IPS-15b (cell line): ENCODE results near the gene RPP40.
"Not testable (repeated sequence)": the region's sequence is repeated elsewhere in the genome, so short reads cannot be mapped to it uniquely, and the experiment has no call there.

Source experiments
- H3K27me3 ChIP-seq: one replicate; pipeline ENCODE4 v1.6.1; 2013; ENCODE audit warnings: low read length; ENCODE audit not compliant: control insufficient read depth, insufficient read depth
- H3K36me3 ChIP-seq: one replicate; pipeline ENCODE4 v1.6.1; 2013; ENCODE audit warnings: low read length; ENCODE audit not compliant: control insufficient read depth, insufficient read depth
- H3K4me1 ChIP-seq: one replicate; pipeline ENCODE4 v1.6.1; 2013; ENCODE audit warnings: mild to moderate bottlenecking, low read length; ENCODE audit not compliant: control insufficient read depth, insufficient read depth
- H3K4me3 ChIP-seq: one replicate; pipeline ENCODE4 v1.5.1; 2013; ENCODE audit warnings: low read depth, low read length
- H3K9ac ChIP-seq: one replicate; pipeline ENCODE4 v1.6.1; 2013; ENCODE audit warnings: low read depth, mild to moderate bottlenecking, low read length
- H3K9me3 ChIP-seq: one replicate; pipeline ENCODE4 v1.6.1; 2013; ENCODE audit warnings: mild to moderate bottlenecking, low read length; ENCODE audit not compliant: control insufficient read depth, insufficient read depth

Gene RPP40

GRCh38 chr6:5012519-5012918, 8.7 kb upstream of the RPP40 start:
- H3K4me3 ChIP-seq, result no peak overlapping the region
- no peaks in the 10 kb centered on the region for H3K27me3 ChIP-seq
- no peaks in the 10 kb centered on the region for H3K9me3 ChIP-seq
- no peaks in the 10 kb centered on the region for H3K36me3 ChIP-seq
- H3K4me1 ChIP-seq, result no peaks in the 10 kb centered on the region
- H3K9ac ChIP-seq, result no peak overlapping the region

GRCh38 chr6:5011346-5011745, 7.5 kb upstream of the RPP40 start:
- no peaks in the 10 kb centered on the region for H3K36me3 ChIP-seq
- no peaks in the 10 kb centered on the region for H3K4me1 ChIP-seq
- no peak overlapping the region for H3K4me3 ChIP-seq
- H3K27me3 ChIP-seq, result no peaks in the 10 kb centered on the region
- no peak overlapping the region for H3K9ac ChIP-seq
- H3K9me3 ChIP-seq, result no peaks in the 10 kb centered on the region

- no peaks in the 10 kb centered on the region for H3K9me3 ChIP-seq
- no peaks in the 10 kb centered on the region for H3K4me1 ChIP-seq
- no peaks in the 10 kb centered on the region for H3K36me3 ChIP-seq
- H3K27me3 ChIP-seq, result no peaks in the 10 kb centered on the region
- no peak overlapping the region for H3K9ac ChIP-seq
- no peak overlapping the region for H3K4me3 ChIP-seq
Measured at GRCh38 chr6:5007531-5007930, 3.7 kb upstream of the RPP40 start.

GRCh38 chr6:5006222-5006621, 2.4 kb upstream of the RPP40 start:
- Histone ChIP-seq H3K9me3 (no peaks in the 10 kb centered on the region), H3K27me3 (no peaks in the 10 kb centered on the region)

GRCh38 chr6:5005038-5005433, 1.2 kb upstream of the RPP40 start:
- H3K36me3 ChIP-seq, H3K27me3 ChIP-seq, H3K4me1 ChIP-seq, H3K9ac ChIP-seq, H3K4me3 ChIP-seq, H3K9me3 ChIP-seq: not testable (repeated sequence)

More at GRCh38 chr6:5006222-5006621, 2.4 kb upstream of the RPP40 start:
- Histone ChIP-seq H3K9ac (no peak overlapping the region), H3K36me3 (no peaks in the 10 kb centered on the region), H3K4me3 (no peak overlapping the region), H3K4me1 (no peaks in the 10 kb centered on the region)

GRCh38 chr6:5004373-5005037, 668 bp upstream of the RPP40 start:
- no peaks in the 10 kb centered on the region for H3K9me3 ChIP-seq
- H3K9ac ChIP-seq, result peak overlapping the region; percentile 79
- no peaks in the 10 kb centered on the region for H3K4me1 ChIP-seq
- no peaks in the 10 kb centered on the region for H3K27me3 ChIP-seq
- no peaks in the 10 kb centered on the region for H3K36me3 ChIP-seq
- peak overlapping the region; percentile 69 for H3K4me3 ChIP-seq

GRCh38 chr6:4999586-4999985, 4.3 kb downstream of the RPP40 start:
- Histone ChIP-seq H3K4me3 (no peak overlapping the region), H3K4me1 (no peaks in the 10 kb centered on the region), H3K9ac (no peak overlapping the region), H3K9me3 (no peaks in the 10 kb centered on the region), H3K27me3 (no peaks in the 10 kb centered on the region), H3K36me3 (no peaks in the 10 kb centered on the region)

- Histone ChIP-seq H3K4me3 (no peak overlapping the region), H3K9ac (no peak overlapping the region), H3K4me1 (no peaks in the 10 kb centered on the region), H3K27me3 (no peaks in the 10 kb centered on the region), H3K9me3 (no peaks in the 10 kb centered on the region), H3K36me3 (no peaks in the 10 kb centered on the region)
Measured at GRCh38 chr6:4997862-4998261, 6.0 kb downstream of the RPP40 start.

- Histone ChIP-seq H3K9ac (no peak overlapping the region), H3K4me1 (no peaks in the 10 kb centered on the region), H3K36me3 (no peaks in the 10 kb centered on the region), H3K9me3 (no peaks in the 10 kb centered on the region), H3K27me3 (no peaks in the 10 kb centered on the region), H3K4me3 (no peak overlapping the region)
Measured at GRCh38 chr6:4994741-4995140, 9.1 kb downstream of the RPP40 start.

GRCh38 chr6:4987432-4987831, 16.4 kb downstream of the RPP40 start:
- Histone ChIP-seq H3K27me3 (no peaks in the 10 kb centered on the region), H3K36me3 (no peaks in the 10 kb centered on the region), H3K9ac (no peak overlapping the region), H3K4me1 (no peaks in the 10 kb centered on the region), H3K9me3 (no peaks in the 10 kb centered on the region), H3K4me3 (no peak overlapping the region)

- H3K27me3 ChIP-seq, result no peaks in the 10 kb centered on the region
- H3K9me3 ChIP-seq, result no peaks in the 10 kb centered on the region
- H3K4me1 ChIP-seq, result no peaks in the 10 kb centered on the region
- H3K36me3 ChIP-seq, result no peaks in the 10 kb centered on the region
- H3K9ac ChIP-seq, result no peak overlapping the region
- H3K4me3 ChIP-seq, result no peak overlapping the region
Measured at GRCh38 chr6:4986999-4987398, 16.8 kb downstream of the RPP40 start.

GRCh38 chr6:4983322-4983721, 20.5 kb downstream of the RPP40 start:
- no peaks in the 10 kb centered on the region for H3K9me3 ChIP-seq

More at GRCh38 chr6:4983322-4983721, 20.5 kb downstream of the RPP40 start:
- no peaks in the 10 kb centered on the region for H3K27me3 ChIP-seq
- H3K36me3 ChIP-seq, result no peaks in the 10 kb centered on the region
- no peak overlapping the region for H3K9ac ChIP-seq
- H3K4me1 ChIP-seq, result no peaks in the 10 kb centered on the region
- H3K4me3 ChIP-seq, result no peak overlapping the region
